ENCODE results near the gene PRKAR1B. TPM values are rescaled to one million over a fixed set of nuclear protein-coding genes. Genes with fewer than 3 reads are reported as not detected.

Gene PRKAR1B
- polyA plus RNA-seq (ENCODE audit: insufficient read length in 4 of 4): 10 to 100 TPM; 20.4 to 46.0 (median 38.7) TPM

- DNase-seq (ENCODE audit: low read depth in 4 of 4, low spot score in 3 of 4): no peak
These were observed at the start of gene PRKAR1B for GRCh38 chr7:727104-727805. Gene PRKAR1B, minus strand, starts transcription at chr7:727281. Its CDS starts 15,776 bp downstream, at chr7:711505.

GRCh38 chr7:776381-776780 lies 49.3 kb upstream of the PRKAR1B start:
- no peak for DNase-seq (ENCODE audit: low read depth in 4 of 4, low spot score in 3 of 4)

GRCh38 chr7:774161-775109 lies 47.4 kb upstream of the PRKAR1B start:
- no peak for DNase-seq (ENCODE audit: low read depth in 4 of 4, low spot score in 3 of 4)

- DNase-seq (ENCODE audit: low read depth in 4 of 4, low spot score in 3 of 4): no peak
These were observed 46.5 kb upstream of the PRKAR1B start for GRCh38 chr7:773622-773915.

- DNase-seq (ENCODE audit: low read depth in 4 of 4, low spot score in 3 of 4): no peak
These were observed 46.0 kb upstream of the PRKAR1B start for GRCh38 chr7:772861-773621.

- no peak for DNase-seq (ENCODE audit: low read depth in 4 of 4, low spot score in 3 of 4)
These were observed 45.3 kb upstream of the PRKAR1B start for GRCh38 chr7:772392-772791.

GRCh38 chr7:772005-772294 lies 44.9 kb upstream of the PRKAR1B start:
- no peak for DNase-seq (ENCODE audit: low read depth in 4 of 4, low spot score in 3 of 4)

- DNase-seq (ENCODE audit: low read depth in 4 of 4, low spot score in 3 of 4): peak in 2 of 4 donors; percentile 54 to 70
These were observed 44.3 kb upstream of the PRKAR1B start for GRCh38 chr7:771234-772004.

- DNase-seq (ENCODE audit: low read depth in 4 of 4, low spot score in 3 of 4): peak in 3 of 4 donors; percentile 50 to 76 (median 74)
These were observed 43.7 kb upstream of the PRKAR1B start for GRCh38 chr7:770741-771166.

- DNase-seq (ENCODE audit: low read depth in 4 of 4, low spot score in 3 of 4): no peak
These were observed 43.3 kb upstream of the PRKAR1B start for GRCh38 chr7:770336-770735.

- no peak for DNase-seq (ENCODE audit: low read depth in 4 of 4, low spot score in 3 of 4)
These were observed 41.9 kb upstream of the PRKAR1B start for GRCh38 chr7:768881-769504.

- DNase-seq (ENCODE audit: low read depth in 4 of 4, low spot score in 3 of 4): peak in 2 of 4 donors; percentile 44 to 80
These were observed 41.1 kb upstream of the PRKAR1B start for GRCh38 chr7:767941-768731.

GRCh38 chr7:767580-767940 lies 40.5 kb upstream of the PRKAR1B start:
- DNase-seq (ENCODE audit: low read depth in 4 of 4, low spot score in 3 of 4): no peak

- DNase-seq (ENCODE audit: low read depth in 4 of 4, low spot score in 3 of 4): no peak
These were observed 38.3 kb upstream of the PRKAR1B start for GRCh38 chr7:765383-765782.

- no peak for DNase-seq (ENCODE audit: low read depth in 4 of 4, low spot score in 3 of 4)
These were observed 36.7 kb upstream of the PRKAR1B start for GRCh38 chr7:763762-764161.

- DNase-seq (ENCODE audit: low read depth in 4 of 4, low spot score in 3 of 4): no peak
These were observed 35.8 kb upstream of the PRKAR1B start for GRCh38 chr7:762885-763284.

GRCh38 chr7:761631-762030 lies 34.5 kb upstream of the PRKAR1B start:
- DNase-seq (ENCODE audit: low read depth in 4 of 4, low spot score in 3 of 4): no peak

GRCh38 chr7:761101-761500 lies 34.0 kb upstream of the PRKAR1B start:
- no peak for DNase-seq (ENCODE audit: low read depth in 4 of 4, low spot score in 3 of 4)

GRCh38 chr7:760006-760405 lies 32.9 kb upstream of the PRKAR1B start:
- no peak for DNase-seq (ENCODE audit: low read depth in 4 of 4, low spot score in 3 of 4)

Measured in left renal pelvis (tissue), 4 donors.